WTC11 (cell line): ENCODE data around the gene CLEC10A. TPM values are rescaled to one million over a fixed set of nuclear protein-coding genes. Genes with fewer than 3 reads are reported as not detected.

Experiments
- ATAC-seq: fragments of 200-7000 bp; cut with Tn5 transposase; 2 replicates; pipeline ENCODE4 v1.10.0; 2021; ENCODE audit warnings: mild to moderate bottlenecking, moderate library complexity
- CTCF ChIA-PET: fragments of 300-600 bp; sonication (Branson Sonifier 250); formaldehyde crosslinking; loops from one replicate; lab custom pipeline; 2021; ENCODE audit warnings: antibody characterized with exemption; lab: Charles Lee
- POLR2A ChIA-PET: fragments of 350-600 bp; sonication (Branson Sonifier 250); formaldehyde crosslinking; loops from one replicate; lab custom pipeline; 2021; ENCODE audit warnings: antibody characterized with exemption; lab: Charles Lee
- DNase-seq: peaks from one replicate; pipeline ENCODE4 v3.0.0; 2021; ENCODE audit warnings: low spot score
- H3K27ac Mint-ChIP-seq: 2 replicates; pipeline ENCODE4 v1.8.0; 2021; ENCODE audit warnings: mixed read lengths
- H3K27me3 Mint-ChIP-seq: 2 replicates; pipeline ENCODE4 v1.8.0; 2021; ENCODE audit warnings: low read depth, mild to moderate bottlenecking, moderate library complexity, mixed read lengths
- H3K36me3 Mint-ChIP-seq: 2 replicates; pipeline ENCODE4 v1.8.0; 2021; ENCODE audit warnings: mixed read lengths
- H3K4me1 Mint-ChIP-seq: 2 replicates; pipeline ENCODE4 v1.8.0; 2022; ENCODE audit warnings: mixed read lengths
- H3K4me3 Mint-ChIP-seq: 2 replicates; pipeline ENCODE4 v1.8.0; 2021; ENCODE audit warnings: mild to moderate bottlenecking, moderate library complexity, mixed read lengths
- H3K9me3 Mint-ChIP-seq: 2 replicates; pipeline ENCODE4 v1.8.0; 2021; ENCODE audit warnings: mixed read lengths
- ATF3 ChIP-seq: sonication (generic); formaldehyde crosslinking; conservative IDR thresholded peaks from 2 replicates; pipeline ENCODE4 v1.8.1; 2022; ENCODE audit warnings: mild to moderate bottlenecking, missing genetic modification reagents
- CREM ChIP-seq: sonication (generic); formaldehyde crosslinking; IDR thresholded peaks from 2 replicates; pipeline ENCODE4 v1.8.1; 2022; ENCODE audit warnings: mild to moderate bottlenecking, missing genetic modification reagents, moderate library complexity
- E2F1 ChIP-seq: sonication (generic); formaldehyde crosslinking; IDR thresholded peaks from 2 replicates; pipeline ENCODE4 v1.8.0; 2022; ENCODE audit warnings: mild to moderate bottlenecking, missing genetic modification reagents
- ETV6 ChIP-seq: sonication (generic); formaldehyde crosslinking; IDR thresholded peaks from 2 replicates; pipeline ENCODE4 v1.8.1; 2022; ENCODE audit warnings: mild to moderate bottlenecking, missing genetic modification reagents
- FOXK1 ChIP-seq: sonication (generic); formaldehyde crosslinking; IDR thresholded peaks from 2 replicates; pipeline ENCODE4 v1.8.0; 2022; ENCODE audit warnings: mild to moderate bottlenecking, moderate library complexity, missing genetic modification reagents
- GABPB1 ChIP-seq: sonication (generic); formaldehyde crosslinking; IDR thresholded peaks from 2 replicates; pipeline ENCODE4 v1.8.1; 2023; ENCODE audit warnings: mild to moderate bottlenecking, missing genetic modification reagents
- GRHL2 ChIP-seq: fragments of 250-450 bp; sonication (Bioruptor Pico); IDR thresholded peaks from 2 replicates; pipeline ENCODE4 v1.8.0; 2022; ENCODE audit warnings: mild to moderate bottlenecking, moderate library complexity; ENCODE audit not compliant: insufficient replicate concordance, severe bottlenecking
- GTF2I ChIP-seq: fragments of 250-450 bp; sonication (Bioruptor Pico); conservative IDR thresholded peaks from 2 replicates; pipeline ENCODE4 v1.4.0; 2021; ENCODE audit warnings: mild to moderate bottlenecking
- HMGA2 ChIP-seq: fragments of 250-450 bp; sonication (Bioruptor Pico); IDR thresholded peaks from 2 replicates; pipeline ENCODE4 v1.4.0; 2021; ENCODE audit warnings: mild to moderate bottlenecking, moderate library complexity
- IRF1 ChIP-seq: sonication (generic); formaldehyde crosslinking; IDR thresholded peaks from 2 replicates; pipeline ENCODE4 v1.8.0; 2023; ENCODE audit warnings: missing genetic modification reagents
- JAZF1 ChIP-seq: fragments of 250-450 bp; sonication (Bioruptor Pico); IDR thresholded peaks from 2 replicates; pipeline ENCODE4 v1.9.0; 2021; ENCODE audit warnings: moderate library complexity, mild to moderate bottlenecking, inconsistent platforms
- NR1H2 ChIP-seq: sonication (generic); formaldehyde crosslinking; IDR thresholded peaks from 2 replicates; pipeline ENCODE4 v1.9.0; 2021; ENCODE audit warnings: mild to moderate bottlenecking, moderate library complexity, missing genetic modification reagents
- NR3C1 ChIP-seq: sonication (generic); formaldehyde crosslinking; conservative IDR thresholded peaks from 2 replicates; pipeline ENCODE4 v1.8.1; 2023; ENCODE audit warnings: low read depth, mild to moderate bottlenecking, missing genetic modification reagents
- PREB ChIP-seq: sonication (generic); formaldehyde crosslinking; IDR thresholded peaks from 2 replicates; pipeline ENCODE4 v1.8.1; 2022; ENCODE audit warnings: mild to moderate bottlenecking, missing genetic modification reagents, moderate library complexity, borderline replicate concordance
- RORB ChIP-seq: fragments of 250-450 bp; sonication (Bioruptor Pico); IDR thresholded peaks from 2 replicates; pipeline ENCODE4 v1.9.0; 2021; ENCODE audit warnings: mild to moderate bottlenecking
- TCF7 ChIP-seq: sonication (generic); formaldehyde crosslinking; IDR thresholded peaks from 2 replicates; pipeline ENCODE4 v1.8.0; 2022; ENCODE audit warnings: mild to moderate bottlenecking, low read depth, missing genetic modification reagents, moderate library complexity
- TEAD4 ChIP-seq: sonication (generic); formaldehyde crosslinking; IDR thresholded peaks from 2 replicates; pipeline ENCODE4 v1.8.0; 2022; ENCODE audit warnings: mild to moderate bottlenecking, missing genetic modification reagents
- USF1 ChIP-seq: sonication (generic); formaldehyde crosslinking; IDR thresholded peaks from 2 replicates; pipeline ENCODE4 v1.8.0; 2022; ENCODE audit warnings: mild to moderate bottlenecking, missing genetic modification reagents
- ZNF219 ChIP-seq: sonication (generic); formaldehyde crosslinking; IDR thresholded peaks from 2 replicates; pipeline ENCODE4 v1.8.0; 2023; ENCODE audit warnings: missing genetic modification reagents, mild to moderate bottlenecking, borderline replicate concordance
- ZNF232 ChIP-seq: sonication (generic); formaldehyde crosslinking; IDR thresholded peaks from 2 replicates; pipeline ENCODE4 v1.8.0; 2022; ENCODE audit warnings: mild to moderate bottlenecking, missing genetic modification reagents
- ZNF263 ChIP-seq: sonication (generic); formaldehyde crosslinking; IDR thresholded peaks from 2 replicates; pipeline ENCODE4 v1.8.1; 2022; ENCODE audit warnings: low read depth, mild to moderate bottlenecking, moderate library complexity, missing genetic modification reagents
- ZNF317 ChIP-seq: sonication (generic); formaldehyde crosslinking; IDR thresholded peaks from 2 replicates; pipeline ENCODE4 v1.8.1; 2023; ENCODE audit warnings: low read depth, mild to moderate bottlenecking, moderate library complexity, missing genetic modification reagents, borderline replicate concordance
- total RNA-seq: library from RNA; stranded (reverse); gene quantifications from 3 replicates; pipeline ENCODE4 v1.2.3, GENCODE V29; 2021

CLEC10A gene
- total RNA-seq, 1 experiment from 2014 or later, result not detected

GRCh38 chr17:7119314-7119713 lies 39.3 kb upstream of the CLEC10A start (continued):
- TF ChIP-seq ZNF232 (no peak), ZNF263 (CRISPR knock-in tag) (no peak), RORB (CRISPR knock-in tag) (no peak), NR1H2 (no peak), USF1 (CRISPR knock-in tag) (no peak), HMGA2 (no peak), ETV6 (CRISPR knock-in tag) (no peak), E2F1 (CRISPR knock-in tag) (no peak)

GRCh38 chr17:7114875-7115614 lies 35.0 kb upstream of the CLEC10A start:
- Mint-ChIP-seq H3K36me3 (no peaks in the 10 kb centered on the region), H3K4me3 (no peak overlapping the region), H3K4me1 (peaks cover 25% of the 10 kb centered on the region), H3K27me3 (peaks cover 7% of the 10 kb centered on the region), H3K27ac (0 out of 2 replicates have a peak overlapping the region, but pooled peaks have one; percentile 30), H3K9me3 (peaks cover 5% of the 10 kb centered on the region)
- ATAC-seq, result no peak; the same call in 1 of the 2 replicates
- DNase-seq, result no peak
- ChIA-PET POLR2A (interaction anchor here (0.5 kb wide), 1 partner anchor 17 kb away, joined by 3 read pairs; no protein-coding TSS in a partner anchor), CTCF (interaction anchor here (0.5 to 2.2 kb wide), 8 partner anchors 10 to 439 kb away, joined by 3 to 15 read pairs (median 3); no protein-coding TSS in a partner anchor)
- TF ChIP-seq PREB (CRISPR knock-in tag), result no peak
- no peak for TF ChIP-seq ZNF317
- no peak for TF ChIP-seq ZNF232
- TF ChIP-seq USF1 (CRISPR knock-in tag), result no peak
- TF ChIP-seq GABPB1 (CRISPR knock-in tag), result peak; percentile 65; the same call in 1 of the 2 replicates

- Mint-ChIP-seq H3K27me3 (peaks cover 3% of the 10 kb centered on the region), H3K27ac (0 out of 2 replicates have a peak within 1 kb of the TSS, but pooled peaks have one; percentile 30), H3K4me1 (peaks cover 28% of the 10 kb centered on the region), H3K4me3 (no peak within 1 kb of the TSS), H3K9me3 (peaks cover 5% of the 10 kb centered on the region), H3K36me3 (no peaks in the 10 kb centered on the region)
- ATAC-seq, result peak; percentile 25; the same call in 1 of the 2 replicates
- TF ChIP-seq ZNF317, result no peak
- no peak for TF ChIP-seq ETV6 (CRISPR knock-in tag)
- no peak for TF ChIP-seq TEAD4
- no peak for TF ChIP-seq JAZF1 (CRISPR knock-in tag)
- TF ChIP-seq GRHL2 (CRISPR knock-in tag), result no peak
- TF ChIP-seq CREM, result no peak
- no peak for TF ChIP-seq USF1 (CRISPR knock-in tag)
- TF ChIP-seq IRF1, result no peak
- no peak for TF ChIP-seq TCF7
- no peak for TF ChIP-seq GTF2I (CRISPR knock-in tag)
- no peak for TF ChIP-seq ZNF219 (CRISPR knock-in tag)
- TF ChIP-seq NR3C1 (CRISPR knock-in tag), result no peak
- TF ChIP-seq FOXK1 (CRISPR knock-in tag), result no peak
- TF ChIP-seq ATF3 (CRISPR knock-in tag), result no peak
- CTCF ChIA-PET, result interaction anchor here (0.5 to 2.2 kb wide), 7 partner anchors 11 to 235 kb away, joined by 3 to 15 read pairs (median 3); no protein-coding TSS in a partner anchor
- POLR2A ChIA-PET, result interaction anchor here (0.5 kb wide), 1 partner anchor 16 kb away, joined by 3 read pairs; no protein-coding TSS in a partner anchor
- no peak for DNase-seq
Observed at GRCh38 chr17:7114241-7114874, 34.3 kb upstream of the CLEC10A start, which contains the start of gene ASGR2. ASGR2 (minus strand) TSS chr17:7114822; CDS start chr17:7114240, 582 bp downstream.
